Activated CD4-positive, alpha-beta T cell treated with anti-CD3 and anti-CD28 coated beads, Interleukin-2, amount 50 U/mL, for 1 hour (primary cell): ENCODE results near the gene C19orf81.
"Not testable (repeated sequence)": the region's sequence is repeated elsewhere in the genome, so short reads cannot be mapped to it uniquely, and the experiment has no call there.

ENCODE experiments used
- DNase-seq: peaks from one replicate; pipeline ENCODE4 v3.0.0-alpha.2; 2020

C19orf81 gene

GRCh38 chr19:50649433-50650391, at the start of gene C19orf81:
C19orf81 (plus strand) TSS chr19:50649445; CDS start chr19:50649445, 0 bp downstream.
- no peak for DNase-seq

GRCh38 chr19:50601407-50602088, 47.7 kb upstream of the C19orf81 start:
- DNase-seq = no peak

- no peak for DNase-seq
Observed at GRCh38 chr19:50602089-50602422, 47.2 kb upstream of the C19orf81 start.

GRCh38 chr19:50602496-50602895, 46.7 kb upstream of the C19orf81 start:
- DNase-seq = no peak

- no peak for DNase-seq
Observed at GRCh38 chr19:50602935-50603334, 46.3 kb upstream of the C19orf81 start.

- not testable (repeated sequence) for DNase-seq
Observed at GRCh38 chr19:50604264-50605073, 44.8 kb upstream of the C19orf81 start.

- not testable (repeated sequence) for DNase-seq
Observed at GRCh38 chr19:50606059-50606836, 43.0 kb upstream of the C19orf81 start.

- no peak for DNase-seq
Observed at GRCh38 chr19:50607388-50607787, 41.9 kb upstream of the C19orf81 start.

- peak; percentile 56 for DNase-seq
Observed at GRCh38 chr19:50607874-50608785, 41.1 kb upstream of the C19orf81 start.

- not testable (repeated sequence) for DNase-seq
Observed at GRCh38 chr19:50612504-50613404, 36.5 kb upstream of the C19orf81 start.

GRCh38 chr19:50618379-50618778, 30.9 kb upstream of the C19orf81 start:
- not testable (repeated sequence) for DNase-seq

GRCh38 chr19:50619184-50619583, 30.1 kb upstream of the C19orf81 start:
- not testable (repeated sequence) for DNase-seq

GRCh38 chr19:50620394-50620906, 28.8 kb upstream of the C19orf81 start:
- not testable (repeated sequence) for DNase-seq

GRCh38 chr19:50624949-50625600, 24.2 kb upstream of the C19orf81 start:
- DNase-seq = no peak

GRCh38 chr19:50626011-50626410, 23.2 kb upstream of the C19orf81 start:
- no peak for DNase-seq

- no peak for DNase-seq
Observed at GRCh38 chr19:50626795-50627194, 22.4 kb upstream of the C19orf81 start.

- DNase-seq = no peak
Observed at GRCh38 chr19:50628146-50628545, 21.1 kb upstream of the C19orf81 start.

GRCh38 chr19:50628551-50628950, 20.7 kb upstream of the C19orf81 start:
- no peak for DNase-seq

- no peak for DNase-seq
Observed at GRCh38 chr19:50629194-50629593, 20.1 kb upstream of the C19orf81 start.
